D721Med (cell line): ENCODE data around the gene MADD.

Experiments
- DNase-seq: peaks from one replicate; pipeline ENCODE4 v3.0.0; 2011; ENCODE audit warnings: low spot score; ENCODE audit not compliant: insufficient read length
- FAIRE-seq: peaks from 2 replicates; lab custom pipeline; 2011; peaks lifted over from hg19 to GRCh38; lab: Jason Lieb, UNC
- CTCF ChIP-seq: IDR thresholded peaks from 2 replicates; pipeline ENCODE4 v1.5.1; 2012; ENCODE audit warnings: mild to moderate bottlenecking, control low read depth; ENCODE audit not compliant: insufficient read depth; ENCODE audit errors: missing control alignments

MADD gene

GRCh38 chr11:47249378-47249715, 20.6 kb upstream of the MADD start:
- DNase-seq (no peak), FAIRE-seq (no peak)
- no peak for TF ChIP-seq CTCF

- DNase-seq, result no peak
- FAIRE-seq, result no peak
- no peak for TF ChIP-seq CTCF
Measured at GRCh38 chr11:47251751-47252150, 18.2 kb upstream of the MADD start.

GRCh38 chr11:47253660-47254059, 16.3 kb upstream of the MADD start:
- TF ChIP-seq CTCF, result no peak
- FAIRE-seq, result no peak
- no peak for DNase-seq

GRCh38 chr11:47254386-47254785, 15.5 kb upstream of the MADD start:
- no peak for DNase-seq
- TF ChIP-seq CTCF, result no peak
- FAIRE-seq, result no peak

- no peak for FAIRE-seq
- no peak for TF ChIP-seq CTCF
Measured at GRCh38 chr11:47256374-47256773, 13.6 kb upstream of the MADD start.

GRCh38 chr11:47257177-47257516, 12.8 kb upstream of the MADD start:
- DNase-seq (no peak), FAIRE-seq (no peak)
- no peak for TF ChIP-seq CTCF

More at GRCh38 chr11:47256374-47256773, 13.6 kb upstream of the MADD start:
- DNase-seq, result no peak

- no peak for DNase-seq
- TF ChIP-seq CTCF, result peak; percentile 54
- no peak for FAIRE-seq
Measured at GRCh38 chr11:47257517-47258316, 12.2 kb upstream of the MADD start, which contains the start of gene NR1H3. TSS of gene NR1H3 (plus strand) at chr11:47257996. CDS start at chr11:47259217, 1,221 bp downstream.
